Esophagus squamous epithelium (tissue), 4 donors: ENCODE results near the gene SPECC1L.

Source experiments
- POLR2A ChIP-seq, 4 donors: fragments of 450-650 bp; IDR thresholded peaks; one replicate each; pipeline ENCODE4 v1.6.1; 2017; ENCODE audit warnings: antibody characterized with exemption in 4 of 4, mild to moderate bottlenecking in 4 of 4, moderate library complexity in 3 of 4
- TF ChIP-seq, protein P1 (sequence below), 6 experiments: fragments of 450-650 bp in 4 of 6; fragments of 200-600 bp in 2 of 6; sonication (generic) in 2 of 6; IDR thresholded peaks; one replicate each; pipeline ENCODE4 v1.5.1; 2016 to 2019; ENCODE audit warnings: antibody characterized with exemption in 6 of 6, mild to moderate bottlenecking in 4 of 6, moderate library complexity in 4 of 6

DNA sequence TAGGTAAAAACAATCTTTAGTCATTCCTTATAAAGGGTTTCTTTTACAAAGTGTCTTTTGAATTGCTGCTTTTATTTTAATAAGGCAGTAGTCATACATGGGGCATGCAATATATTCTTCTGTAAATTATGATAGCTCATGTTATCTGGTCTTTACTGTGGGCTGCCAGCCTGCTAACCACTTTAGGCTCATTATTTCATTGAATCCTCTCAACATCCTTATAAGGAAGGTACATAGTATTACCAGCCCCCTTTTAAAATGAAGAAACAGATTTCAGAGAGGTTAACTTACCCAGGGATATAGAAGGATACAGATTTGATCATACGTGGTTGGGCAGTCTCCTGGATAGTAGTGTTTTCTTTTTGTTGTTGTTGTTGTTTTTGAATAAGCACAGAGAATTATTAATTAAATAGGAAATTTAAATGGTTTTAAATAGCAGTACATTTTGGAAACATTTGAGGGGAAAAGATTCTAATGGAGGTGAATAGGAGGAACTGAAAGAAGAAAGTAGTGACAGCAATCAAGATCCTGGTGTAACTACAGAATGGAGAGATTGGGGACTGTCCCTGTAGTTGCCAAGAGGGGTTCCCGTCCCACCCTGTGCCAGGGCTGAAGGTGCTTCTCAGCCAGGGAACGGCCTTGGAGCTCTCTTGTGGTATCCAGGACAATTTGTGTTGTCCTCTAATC is 21.0 kb downstream of the SPECC1L start:
- TF ChIP-seq, protein P1, sequence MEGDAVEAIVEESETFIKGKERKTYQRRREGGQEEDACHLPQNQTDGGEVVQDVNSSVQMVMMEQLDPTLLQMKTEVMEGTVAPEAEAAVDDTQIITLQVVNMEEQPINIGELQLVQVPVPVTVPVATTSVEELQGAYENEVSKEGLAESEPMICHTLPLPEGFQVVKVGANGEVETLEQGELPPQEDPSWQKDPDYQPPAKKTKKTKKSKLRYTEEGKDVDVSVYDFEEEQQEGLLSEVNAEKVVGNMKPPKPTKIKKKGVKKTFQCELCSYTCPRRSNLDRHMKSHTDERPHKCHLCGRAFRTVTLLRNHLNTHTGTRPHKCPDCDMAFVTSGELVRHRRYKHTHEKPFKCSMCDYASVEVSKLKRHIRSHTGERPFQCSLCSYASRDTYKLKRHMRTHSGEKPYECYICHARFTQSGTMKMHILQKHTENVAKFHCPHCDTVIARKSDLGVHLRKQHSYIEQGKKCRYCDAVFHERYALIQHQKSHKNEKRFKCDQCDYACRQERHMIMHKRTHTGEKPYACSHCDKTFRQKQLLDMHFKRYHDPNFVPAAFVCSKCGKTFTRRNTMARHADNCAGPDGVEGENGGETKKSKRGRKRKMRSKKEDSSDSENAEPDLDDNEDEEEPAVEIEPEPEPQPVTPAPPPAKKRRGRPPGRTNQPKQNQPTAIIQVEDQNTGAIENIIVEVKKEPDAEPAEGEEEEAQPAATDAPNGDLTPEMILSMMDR (IDR thresholded peaks at IDR 0.05): no peak
- TF ChIP-seq POLR2A (IDR thresholded peaks at IDR 0.05): no peak
